K562 (cell line): Measurements from ENCODE around the gene SH3D19. TPM values are rescaled to one million over a fixed set of nuclear protein-coding genes. Genes with fewer than 3 reads are reported as not detected.

Experiments
- ATAC-seq: fragments of 200-7000 bp; cut with Tn5 transposase; 3 replicates; pipeline ENCODE4 v1.9.1; 2020; ENCODE audit warnings: moderate library complexity
- BruUV-seq: library from RNA; stranded (reverse); fragments of 400-500 nt; replicated peaks from 2 replicates; lab custom pipeline; 2021; lab: Mats Ljungman, UMichigan
- CTCF ChIA-PET: fragments of 300-600 bp; formaldehyde crosslinking; extraction: SDS; loops from one replicate; lab custom pipeline; 2021; ENCODE audit warnings: low intra/inter-chr PET ratio; lab: Yijun Ruan, JAX
- POLR2A ChIA-PET: fragments of 300-600, 350-650 bp; sonication (Branson Sonifier 250); formaldehyde crosslinking; extraction: SDS; loops from one replicate; lab custom pipeline; 2021; ENCODE audit warnings: antibody characterized with exemption, inconsistent platforms; lab: Yijun Ruan, JAX
- DNase-seq, 4 experiments: peaks; one replicate each; pipeline versions ENCODE4 v3.0.0 to v3.0.0-alpha.2; 2011 to 2018; ENCODE audit warnings: low spot score in 3 of 4, mixed read lengths in 3 of 4; ENCODE audit errors: extremely low read depth in 1 of 4
- FAIRE-seq: peaks from 2 replicates; lab custom pipeline; 2011; peaks lifted over from hg19 to GRCh38; lab: Jason Lieb, UNC
- H2AFZ ChIP-seq: 2 replicates; pipeline ENCODE4 v1.6.0; 2011; ENCODE audit warnings: low read depth, low read length, control low read depth, inconsistent platforms
- H3K27ac ChIP-seq: fragments of 200-600 bp; 3 replicates; pipeline ENCODE4 v1.8.0; 2011; ENCODE audit warnings: low read depth, mild to moderate bottlenecking, control low read depth, inconsistent platforms, low read length, moderate library complexity, mixed read lengths; ENCODE audit errors: extremely low read depth
- H3K27me3 ChIP-seq, 2 experiments: fragments of 300-600 bp in 1 of 2; 2 replicates in 1 of 2; 3 replicates in 1 of 2; pipeline versions ENCODE4 v1.6.0 to v1.8.0; 2011; ENCODE audit warnings: inconsistent platforms in 2 of 2, low read length in 2 of 2, mild to moderate bottlenecking in 1 of 2, mixed read lengths in 1 of 2, moderate library complexity in 1 of 2; ENCODE audit not compliant: control insufficient read depth in 2 of 2, insufficient read depth in 2 of 2
- H3K36me3 ChIP-seq: fragments of 300-600 bp; 3 replicates; pipeline ENCODE4 v1.8.0; 2011; ENCODE audit warnings: mild to moderate bottlenecking, low read length, inconsistent platforms; ENCODE audit not compliant: control insufficient read depth, insufficient read depth
- H3K4me1 ChIP-seq, 2 experiments: fragments of 200-600 bp in 1 of 2; replicated peaks in 1 of 2; 2 replicates in 1 of 2; 3 replicates in 1 of 2; pipeline versions ENCODE4 v1.5.1 to v1.8.0; 2011; ENCODE audit warnings: inconsistent platforms in 2 of 2, low read length in 2 of 2, mild to moderate bottlenecking in 1 of 2, mixed read lengths in 1 of 2, moderate library complexity in 1 of 2; ENCODE audit not compliant: control insufficient read depth in 2 of 2, insufficient read depth in 2 of 2
- H3K4me2 ChIP-seq: 2 replicates; pipeline ENCODE4 v1.6.1; 2011; ENCODE audit warnings: low read length, control low read depth, inconsistent platforms, mixed read lengths; ENCODE audit not compliant: insufficient read depth
- H3K4me3 ChIP-seq: fragments of 200-600 bp; sonication (generic), shearing (Covaris generic); 2 replicates; pipeline ENCODE4 v1.5.1; 2016; ENCODE audit warnings: control low read depth, inconsistent platforms
- H3K79me2 ChIP-seq: fragments of 200-600 bp; 3 replicates; pipeline ENCODE4 v1.8.0; 2011; ENCODE audit warnings: low read length, inconsistent platforms; ENCODE audit not compliant: control insufficient read depth, insufficient read depth
- H3K9ac ChIP-seq, 2 experiments: 2 replicates each; pipeline versions ENCODE4 v1.6.0 to v1.6.1; 2011; ENCODE audit warnings: low read depth in 2 of 2, low read length in 2 of 2, control low read depth in 1 of 2, inconsistent platforms in 1 of 2, mild to moderate bottlenecking in 1 of 2, mixed read lengths in 1 of 2; ENCODE audit not compliant: insufficient read depth in 1 of 2
- H3K9me1 ChIP-seq: one replicate; pipeline ENCODE4 v1.6.0; 2011; ENCODE audit warnings: inconsistent platforms, mild to moderate bottlenecking, low read length, moderate library complexity; ENCODE audit not compliant: control insufficient read depth, insufficient read depth
- H3K9me3 ChIP-seq: replicated peaks from 2 replicates; pipeline ENCODE4 v1.5.1; 2011; ENCODE audit warnings: low read depth, low read length, inconsistent platforms; ENCODE audit not compliant: control insufficient read depth, insufficient read depth
- H4K20me1 ChIP-seq: replicated peaks from 2 replicates; pipeline ENCODE4 v1.6.1; 2011; ENCODE audit warnings: low read length, inconsistent platforms, mixed read lengths; ENCODE audit not compliant: control insufficient read depth, insufficient read depth
- KLF1 ChIP-seq: fragments of 450-650 bp; IDR thresholded peaks from 2 replicates; pipeline ENCODE4 v1.6.1; 2016; ENCODE audit warnings: missing genetic modification characterization, missing compliant biosample characterization
- MCM3 ChIP-seq: fragments of 450-650 bp; IDR thresholded peaks from 2 replicates; pipeline ENCODE4 v1.6.1; 2016
- PURB ChIP-seq: sonication (generic); formaldehyde crosslinking; IDR thresholded peaks from 2 replicates; pipeline ENCODE4 v1.9.0; 2021; ENCODE audit warnings: low read depth, mild to moderate bottlenecking, missing genetic modification reagents
- RERE ChIP-seq: sonication (generic); formaldehyde crosslinking; IDR thresholded peaks from 2 replicates; pipeline ENCODE4 v1.8.0; 2023; ENCODE audit warnings: missing genetic modification reagents, mild to moderate bottlenecking, borderline replicate concordance
- XRCC5 ChIP-seq: fragments of 200-400 bp; formaldehyde crosslinking; IDR thresholded peaks from 2 replicates; pipeline ENCODE4 v1.6.1; 2017; ENCODE audit warnings: low read depth, mild to moderate bottlenecking, low read length
- WGBS: fragments of 100-300 bp; shearing (Covaris generic); methylation state at CpG from one replicate; pipeline ENCODE4 v1.1.6; 2016; ENCODE audit warnings: low coverage, mixed read lengths; ENCODE audit not compliant: insufficient coverage; ENCODE audit errors: missing lambda C conversion rate; 5-methylcytosine and 5-hydroxymethylcytosine counted together
- in situ Hi-C: fragments of 300-500 bp; cut with MboI; formaldehyde crosslinking; loops from 4 replicates; pipeline ENCODE4 v1.15.0; 2018; ENCODE audit warnings: inconsistent platforms, mixed read lengths
- intact Hi-C: fragments of 100-400 bp; cut with micrococcal nuclease; formaldehyde crosslinking; loops from 2 replicates; pipeline ENCODE4 v1.14.2; 2022
- polyA plus RNA-seq, 8 experiments: library from polyadenylated mRNA; depleted of rRNA in 4 of 8; stranded (reverse) in 5 of 8; unstranded in 3 of 8; fragments of >200 nt; fragmentation: Nextera tagmentation in 2 of 8; fragmentation: Illumina TruSeq in 1 of 8; extraction: Ambion mirVana in 2 of 8; extraction: Trizol in 1 of 8; gene quantifications; 2 replicates each; pipeline versions ENCODE4 v1.2.1 to v1.2.3, GENCODE V29; 2011 to 2014; ENCODE audit warnings: inconsistent platforms in 1 of 8, missing spikeins in 1 of 8
- total RNA-seq, 7 experiments: library from RNA; depleted of rRNA in 6 of 7; stranded (reverse); fragments of >200 nt in 6 of 7; fragmentation: Illumina TruSeq in 2 of 7; extraction: Trizol in 2 of 7; gene quantifications; 2 replicates each; pipeline versions ENCODE4 v1.2.1 to v1.2.3, GENCODE V29; 2011 to 2021; ENCODE audit warnings: low replicate concordance in 1 of 7
- TF ChIP-seq, protein P1 (sequence below): fragments of 250-450 bp; sonication (Bioruptor Pico); IDR thresholded peaks from 2 replicates; pipeline ENCODE4 v1.9.0; 2021; ENCODE audit warnings: mild to moderate bottlenecking
- TF ChIP-seq, protein P2 (sequence below), 2 experiments: fragments of 450-650 bp; IDR thresholded peaks; 2 replicates each; pipeline ENCODE4 v1.6.1; 2018; ENCODE audit warnings: mild to moderate bottlenecking in 2 of 2, low read depth in 1 of 2; ENCODE audit not compliant: partially characterized antibody in 2 of 2
- TF ChIP-seq, protein P3 (sequence below), 2 experiments: fragments of 450-650 bp in 1 of 2; IDR thresholded peaks; 2 replicates each; pipeline ENCODE4 v1.6.1; 2011 to 2017; ENCODE audit warnings: low read depth in 2 of 2, antibody characterized with exemption in 1 of 2, borderline replicate concordance in 1 of 2, low read length in 1 of 2, mild to moderate bottlenecking in 1 of 2, mixed read lengths in 1 of 2; ENCODE audit not compliant: control insufficient read depth in 1 of 2

Gene SH3D19
- total and polyA plus RNA-seq, 9 of the 15 experiments (the other 6 are each of a cell fraction or from before 2014, with no cell fraction given): 0.42 to 2.2 (median 1.1) TPM; not detected in 6

DNA sequence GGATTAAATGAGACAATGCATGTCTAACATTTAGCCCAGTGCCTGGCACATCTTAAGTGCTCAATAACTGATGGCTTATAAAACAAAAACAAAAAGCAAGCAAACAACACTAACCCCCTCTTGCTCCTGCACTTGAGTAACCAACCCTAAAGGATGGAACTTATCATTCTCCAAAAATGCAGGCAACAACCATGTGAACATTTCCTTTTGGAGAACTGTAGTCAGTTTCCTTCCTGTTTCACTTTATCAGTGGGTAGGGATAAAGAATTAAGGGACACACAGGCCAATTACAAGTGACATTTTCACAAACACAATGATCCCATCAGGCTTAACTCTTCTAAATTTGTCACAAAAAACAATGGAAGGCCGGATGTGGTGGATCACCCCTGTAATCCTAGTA lies 195.6 kb downstream of the SH3D19 start:
- FAIRE-seq (no peak), ATAC-seq (no peak), DNase-seq (no peak)
- Histone ChIP-seq H3K4me1 (no peaks in the 10 kb centered on the region), H3K79me2 (no peaks in the 10 kb centered on the region), H2AFZ (no peak overlapping the region), H3K9me1 (no peaks in the 10 kb centered on the region), H3K9me3 (no peaks in the 10 kb centered on the region), H3K27ac (no peak overlapping the region), H3K9ac (no peak overlapping the region), H3K4me3 (no peak overlapping the region), H4K20me1 (no peaks in the 10 kb centered on the region), H3K27me3 (peaks cover 6 to 9% of the 10 kb centered on the region in 2 experiments; a peak in 4 of 5 replicates), H3K36me3 (no peaks in the 10 kb centered on the region), H3K4me2 (no peak overlapping the region)
- intact Hi-C loops (no loop called here), in situ Hi-C loops (no loop called here)
- 0% methylated on average over 1 of the region's 1 CpG for WGBS
- ChIA-PET CTCF (no interaction called here), POLR2A (interaction anchor here (0.7 kb wide), 1 partner anchor 12 kb away, joined by 3 read pairs; no protein-coding TSS in a partner anchor)
- BruUV-seq: no TSS peak
- TF ChIP-seq MCM3 (no peak), KLF1 (tag) (no peak), XRCC5 (no peak), RERE (CRISPR knock-in tag) (no peak), PURB (CRISPR knock-in tag) (no peak)
- TF ChIP-seq, protein P1, sequence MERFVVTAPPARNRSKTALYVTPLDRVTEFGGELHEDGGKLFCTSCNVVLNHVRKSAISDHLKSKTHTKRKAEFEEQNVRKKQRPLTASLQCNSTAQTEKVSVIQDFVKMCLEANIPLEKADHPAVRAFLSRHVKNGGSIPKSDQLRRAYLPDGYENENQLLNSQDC (CRISPR knock-in tag): no peak
- TF ChIP-seq, protein P2, sequence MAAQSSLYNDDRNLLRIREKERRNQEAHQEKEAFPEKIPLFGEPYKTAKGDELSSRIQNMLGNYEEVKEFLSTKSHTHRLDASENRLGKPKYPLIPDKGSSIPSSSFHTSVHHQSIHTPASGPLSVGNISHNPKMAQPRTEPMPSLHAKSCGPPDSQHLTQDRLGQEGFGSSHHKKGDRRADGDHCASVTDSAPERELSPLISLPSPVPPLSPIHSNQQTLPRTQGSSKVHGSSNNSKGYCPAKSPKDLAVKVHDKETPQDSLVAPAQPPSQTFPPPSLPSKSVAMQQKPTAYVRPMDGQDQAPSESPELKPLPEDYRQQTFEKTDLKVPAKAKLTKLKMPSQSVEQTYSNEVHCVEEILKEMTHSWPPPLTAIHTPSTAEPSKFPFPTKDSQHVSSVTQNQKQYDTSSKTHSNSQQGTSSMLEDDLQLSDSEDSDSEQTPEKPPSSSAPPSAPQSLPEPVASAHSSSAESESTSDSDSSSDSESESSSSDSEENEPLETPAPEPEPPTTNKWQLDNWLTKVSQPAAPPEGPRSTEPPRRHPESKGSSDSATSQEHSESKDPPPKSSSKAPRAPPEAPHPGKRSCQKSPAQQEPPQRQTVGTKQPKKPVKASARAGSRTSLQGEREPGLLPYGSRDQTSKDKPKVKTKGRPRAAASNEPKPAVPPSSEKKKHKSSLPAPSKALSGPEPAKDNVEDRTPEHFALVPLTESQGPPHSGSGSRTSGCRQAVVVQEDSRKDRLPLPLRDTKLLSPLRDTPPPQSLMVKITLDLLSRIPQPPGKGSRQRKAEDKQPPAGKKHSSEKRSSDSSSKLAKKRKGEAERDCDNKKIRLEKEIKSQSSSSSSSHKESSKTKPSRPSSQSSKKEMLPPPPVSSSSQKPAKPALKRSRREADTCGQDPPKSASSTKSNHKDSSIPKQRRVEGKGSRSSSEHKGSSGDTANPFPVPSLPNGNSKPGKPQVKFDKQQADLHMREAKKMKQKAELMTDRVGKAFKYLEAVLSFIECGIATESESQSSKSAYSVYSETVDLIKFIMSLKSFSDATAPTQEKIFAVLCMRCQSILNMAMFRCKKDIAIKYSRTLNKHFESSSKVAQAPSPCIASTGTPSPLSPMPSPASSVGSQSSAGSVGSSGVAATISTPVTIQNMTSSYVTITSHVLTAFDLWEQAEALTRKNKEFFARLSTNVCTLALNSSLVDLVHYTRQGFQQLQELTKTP (IDR thresholded peaks at IDR 0.05; ENCODE audit: low read depth in 1 of 2, partially characterized antibody in 2 of 2): no peak
- TF ChIP-seq, protein P3, sequence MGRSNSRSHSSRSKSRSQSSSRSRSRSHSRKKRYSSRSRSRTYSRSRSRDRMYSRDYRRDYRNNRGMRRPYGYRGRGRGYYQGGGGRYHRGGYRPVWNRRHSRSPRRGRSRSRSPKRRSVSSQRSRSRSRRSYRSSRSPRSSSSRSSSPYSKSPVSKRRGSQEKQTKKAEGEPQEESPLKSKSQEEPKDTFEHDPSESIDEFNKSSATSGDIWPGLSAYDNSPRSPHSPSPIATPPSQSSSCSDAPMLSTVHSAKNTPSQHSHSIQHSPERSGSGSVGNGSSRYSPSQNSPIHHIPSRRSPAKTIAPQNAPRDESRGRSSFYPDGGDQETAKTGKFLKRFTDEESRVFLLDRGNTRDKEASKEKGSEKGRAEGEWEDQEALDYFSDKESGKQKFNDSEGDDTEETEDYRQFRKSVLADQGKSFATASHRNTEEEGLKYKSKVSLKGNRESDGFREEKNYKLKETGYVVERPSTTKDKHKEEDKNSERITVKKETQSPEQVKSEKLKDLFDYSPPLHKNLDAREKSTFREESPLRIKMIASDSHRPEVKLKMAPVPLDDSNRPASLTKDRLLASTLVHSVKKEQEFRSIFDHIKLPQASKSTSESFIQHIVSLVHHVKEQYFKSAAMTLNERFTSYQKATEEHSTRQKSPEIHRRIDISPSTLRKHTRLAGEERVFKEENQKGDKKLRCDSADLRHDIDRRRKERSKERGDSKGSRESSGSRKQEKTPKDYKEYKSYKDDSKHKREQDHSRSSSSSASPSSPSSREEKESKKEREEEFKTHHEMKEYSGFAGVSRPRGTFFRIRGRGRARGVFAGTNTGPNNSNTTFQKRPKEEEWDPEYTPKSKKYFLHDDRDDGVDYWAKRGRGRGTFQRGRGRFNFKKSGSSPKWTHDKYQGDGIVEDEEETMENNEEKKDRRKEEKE (IDR thresholded peaks at IDR 0.05; ENCODE audit: borderline replicate concordance in 1 of 2, control insufficient read depth in 1 of 2, low read depth in 2 of 2, low read length in 1 of 2): no peak
